ENCODE measurements around the gene DENND5A.
"Not testable (repeated sequence)": the region's sequence is repeated elsewhere in the genome, so short reads cannot be mapped to it uniquely, and the experiment has no call there.

Gene DENND5A

GRCh38 chr11:9267680-9268079 lies 2.5 kb upstream of the DENND5A start:
- TF ChIP-seq, protein P1, sequence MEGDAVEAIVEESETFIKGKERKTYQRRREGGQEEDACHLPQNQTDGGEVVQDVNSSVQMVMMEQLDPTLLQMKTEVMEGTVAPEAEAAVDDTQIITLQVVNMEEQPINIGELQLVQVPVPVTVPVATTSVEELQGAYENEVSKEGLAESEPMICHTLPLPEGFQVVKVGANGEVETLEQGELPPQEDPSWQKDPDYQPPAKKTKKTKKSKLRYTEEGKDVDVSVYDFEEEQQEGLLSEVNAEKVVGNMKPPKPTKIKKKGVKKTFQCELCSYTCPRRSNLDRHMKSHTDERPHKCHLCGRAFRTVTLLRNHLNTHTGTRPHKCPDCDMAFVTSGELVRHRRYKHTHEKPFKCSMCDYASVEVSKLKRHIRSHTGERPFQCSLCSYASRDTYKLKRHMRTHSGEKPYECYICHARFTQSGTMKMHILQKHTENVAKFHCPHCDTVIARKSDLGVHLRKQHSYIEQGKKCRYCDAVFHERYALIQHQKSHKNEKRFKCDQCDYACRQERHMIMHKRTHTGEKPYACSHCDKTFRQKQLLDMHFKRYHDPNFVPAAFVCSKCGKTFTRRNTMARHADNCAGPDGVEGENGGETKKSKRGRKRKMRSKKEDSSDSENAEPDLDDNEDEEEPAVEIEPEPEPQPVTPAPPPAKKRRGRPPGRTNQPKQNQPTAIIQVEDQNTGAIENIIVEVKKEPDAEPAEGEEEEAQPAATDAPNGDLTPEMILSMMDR (IDR thresholded peaks at IDR 0.05; ENCODE audit: low read depth, low read length, missing control alignments) = no peak
- H3K4me3 ChIP-seq (ENCODE audit: low read depth, low read length) = no peak overlapping the region
- no peaks in the 10 kb centered on the region for H3K36me3 ChIP-seq (replicated peaks)
- H3K27ac ChIP-seq = no peak overlapping the region
- no peak for DNase-seq
- in situ Hi-C loops (cut with HindIII; ENCODE audit: low pct_ligation_motif_present, low sequenced_read_pairs) = no loop called here
- no peaks in the 10 kb centered on the region for H3K27me3 ChIP-seq (replicated peaks)

DNA sequence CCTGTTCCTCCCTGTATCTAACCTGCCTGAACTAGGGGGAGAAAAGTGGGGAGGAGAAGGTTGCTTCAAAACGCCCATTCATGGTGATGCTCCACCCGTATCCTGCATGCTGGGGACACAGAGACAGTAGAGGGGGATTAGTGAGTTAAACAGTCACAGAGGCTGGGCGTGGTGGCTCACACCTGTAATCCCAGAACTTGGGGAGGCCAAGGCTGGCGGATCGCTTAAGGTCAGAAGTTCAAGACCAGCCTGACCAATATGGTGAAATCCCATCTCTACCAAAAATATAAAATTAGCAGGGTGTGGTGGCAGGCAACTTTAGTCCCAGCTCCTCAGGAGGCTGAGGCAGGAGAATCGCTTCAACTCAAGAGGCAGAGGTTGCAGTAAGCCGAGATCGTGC lies 1.8 kb upstream of the DENND5A start:
- TF ChIP-seq, protein P1 (IDR thresholded peaks at IDR 0.05; ENCODE audit: low read depth, low read length, missing control alignments) = no peak
- no peak for DNase-seq
- no peak overlapping the region for H3K27ac ChIP-seq
- no peaks in the 10 kb centered on the region for H3K36me3 ChIP-seq (replicated peaks)
- H3K4me3 ChIP-seq (ENCODE audit: low read depth, low read length) = no peak overlapping the region
- in situ Hi-C loops (cut with HindIII; ENCODE audit: low pct_ligation_motif_present, low sequenced_read_pairs) = no loop called here
- no peaks in the 10 kb centered on the region for H3K27me3 ChIP-seq (replicated peaks)

DNA sequence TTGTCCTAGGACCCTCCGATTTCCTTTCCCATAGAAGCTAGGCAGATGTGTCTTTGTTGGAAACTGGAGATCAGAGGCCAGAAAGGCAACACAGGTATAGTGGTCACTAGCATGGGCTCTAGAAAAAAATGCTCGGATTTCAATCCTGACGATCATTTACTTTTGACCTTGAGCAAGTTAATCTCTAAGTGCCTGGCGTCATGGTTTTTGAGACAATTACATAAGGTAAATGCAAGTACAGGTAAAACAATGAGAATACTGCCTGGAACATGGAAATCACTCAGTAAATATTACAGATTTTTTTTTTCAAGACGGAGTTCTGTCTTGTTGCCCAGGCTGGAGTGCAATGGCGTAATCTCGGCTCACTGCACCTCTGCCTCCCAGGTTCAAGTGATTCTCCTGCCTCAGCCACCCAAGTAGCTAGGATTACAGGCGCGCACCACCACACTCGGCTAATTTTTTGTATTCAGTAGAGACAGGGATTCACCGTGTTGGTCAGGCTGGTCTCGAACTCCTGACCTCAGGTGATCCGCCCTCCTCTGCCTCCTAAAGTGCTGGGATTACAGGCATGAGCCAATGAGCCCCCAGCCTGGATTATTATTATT lies 1.1 kb upstream of the DENND5A start:
- no peaks in the 10 kb centered on the region for H3K36me3 ChIP-seq (replicated peaks)

GRCh38 chr11:9264316-9265210 lies 587 bp downstream of the DENND5A start:
- TF ChIP-seq, protein P1 (IDR thresholded peaks at IDR 0.05; ENCODE audit: low read depth, low read length, missing control alignments) = no peak
- peak overlapping the region; percentile 88 for H3K4me3 ChIP-seq (ENCODE audit: low read depth, low read length)
- DNase-seq = peak; percentile 71
- H3K27ac ChIP-seq = peak overlapping the region; percentile 82
- in situ Hi-C loops (cut with HindIII; ENCODE audit: low pct_ligation_motif_present, low sequenced_read_pairs) = no loop called here
- H3K36me3 ChIP-seq (replicated peaks) = no peaks in the 10 kb centered on the region
- H3K27me3 ChIP-seq (replicated peaks) = no peaks in the 10 kb centered on the region

More for the DNA sequence above, 1.1 kb upstream of the DENND5A start:
- H3K27me3 ChIP-seq (replicated peaks) = no peaks in the 10 kb centered on the region
- no peak overlapping the region for H3K27ac ChIP-seq
- H3K4me3 ChIP-seq (ENCODE audit: low read depth, low read length) = no peak overlapping the region
- in situ Hi-C loops (cut with HindIII; ENCODE audit: low pct_ligation_motif_present, low sequenced_read_pairs) = no loop called here
- TF ChIP-seq, protein P1 (IDR thresholded peaks at IDR 0.05; ENCODE audit: low read depth, low read length, missing control alignments) = no peak
- no peak for DNase-seq

DNA sequence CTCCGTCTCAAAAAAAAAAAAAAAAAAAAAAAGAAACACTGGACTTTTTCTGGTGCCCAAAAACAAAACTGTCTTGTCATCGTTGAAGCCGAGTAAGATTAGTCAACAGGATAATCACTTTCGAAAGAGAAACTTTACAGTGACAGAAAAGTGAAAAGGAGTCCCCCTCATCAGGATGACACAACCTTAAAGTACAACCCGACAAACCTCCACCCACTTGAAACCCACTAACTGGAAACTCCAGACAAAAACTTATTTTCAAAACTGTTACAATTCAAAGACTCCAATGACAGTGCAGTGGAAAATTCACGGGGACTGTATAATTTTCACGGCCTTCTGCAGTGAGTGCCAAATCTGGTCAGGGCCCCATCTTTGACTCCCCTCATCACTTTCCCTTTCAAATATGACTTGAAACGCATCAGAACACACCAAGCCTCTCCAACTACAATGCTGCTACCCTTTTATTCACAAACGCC lies 1.3 kb downstream of the DENND5A start:
- Histone ChIP-seq H3K36me3 (replicated peaks) (no peaks in the 10 kb centered on the region), H3K27ac (peak overlapping the region; percentile 82), H3K4me3 (ENCODE audit: low read depth, low read length) (peak overlapping the region; percentile 88), H3K27me3 (replicated peaks) (no peaks in the 10 kb centered on the region)
- TF ChIP-seq, protein P1 (IDR thresholded peaks at IDR 0.05; ENCODE audit: low read depth, low read length, missing control alignments) = no peak
- in situ Hi-C loops (cut with HindIII; ENCODE audit: low pct_ligation_motif_present, low sequenced_read_pairs) = no loop called here
- no peak for DNase-seq

DNA sequence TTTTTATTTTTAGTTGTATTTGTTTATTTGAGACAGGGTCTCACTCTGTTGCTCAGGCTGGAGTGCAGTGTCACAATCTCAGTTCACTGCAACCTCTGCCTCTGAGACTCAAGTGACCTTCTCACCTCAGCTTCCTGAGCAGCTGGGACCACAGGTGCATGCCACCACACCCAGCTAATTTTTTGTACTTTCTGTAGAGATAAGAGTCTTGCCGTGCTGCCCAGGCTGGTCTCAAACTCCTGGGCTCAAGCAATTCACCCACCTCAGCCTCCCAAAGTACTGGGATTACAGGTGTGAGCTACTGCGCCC lies 4.4 kb downstream of the DENND5A start:
- H3K27ac ChIP-seq; in situ Hi-C loops (cut with HindIII; ENCODE audit: low pct_ligation_motif_present, low sequenced_read_pairs); H3K4me3 ChIP-seq (ENCODE audit: low read depth, low read length); H3K27me3 ChIP-seq (replicated peaks); H3K36me3 ChIP-seq (replicated peaks); DNase-seq: not testable (repeated sequence)

All from brain microvascular endothelial cell (primary cell).